OCI-LY7 (cell line): ENCODE results near the gene ACAT2. TPM values are rescaled to one million over a fixed set of nuclear protein-coding genes. Genes with fewer than 3 reads are reported as not detected.
"Not testable (repeated sequence)": the region's sequence is repeated elsewhere in the genome, so short reads cannot be mapped to it uniquely, and the experiment has no call there.

Source experiments
- BruUV-seq: library from RNA; stranded (reverse); fragments of 400-500 nt; replicated peaks from 2 replicates; lab custom pipeline; 2021; lab: Mats Ljungman, UMichigan
- CTCF ChIA-PET: fragments of 300-600 bp; sonication (Branson Sonifier 250); formaldehyde crosslinking; loops from one replicate; lab custom pipeline; 2022; ENCODE audit warnings: antibody characterized with exemption; ENCODE audit not compliant: unreplicated experiment; lab: Charles Lee
- POLR2A ChIA-PET: fragments of 300-600 bp; sonication (Branson Sonifier 250); formaldehyde crosslinking; loops from one replicate; lab custom pipeline; 2022; ENCODE audit warnings: antibody characterized with exemption; lab: Charles Lee
- DNase-seq: peaks from one replicate; pipeline ENCODE4 v3.0.0-alpha.2; 2015; ENCODE audit warnings: low spot score
- H2AFZ ChIP-seq: fragments of 200-600 bp; sonication (generic), shearing (Covaris generic); 2 replicates; pipeline ENCODE4 v1.6.1; 2014; ENCODE audit warnings: mild to moderate bottlenecking, antibody characterized with exemption, low read length, moderate library complexity
- H3K27ac ChIP-seq: fragments of 200-600 bp; sonication (generic); 2 replicates; pipeline ENCODE4 v1.5.1; 2014; ENCODE audit warnings: mixed run types, low read depth, mild to moderate bottlenecking, moderate library complexity, low read length, inconsistent platforms; ENCODE audit not compliant: poor library complexity, severe bottlenecking
- H3K36me3 ChIP-seq: fragments of 200-600 bp; sonication (generic); 2 replicates; pipeline ENCODE4 v1.6.1; 2014; ENCODE audit warnings: mild to moderate bottlenecking, antibody characterized with exemption, low read length, moderate library complexity, mixed read lengths; ENCODE audit not compliant: insufficient read depth
- H3K4me1 ChIP-seq: fragments of 200-600 bp; sonication (generic); 2 replicates; pipeline ENCODE4 v1.5.1; 2014; ENCODE audit warnings: mild to moderate bottlenecking, low read length; ENCODE audit not compliant: insufficient read depth, poor library complexity, severe bottlenecking
- H3K4me2 ChIP-seq: fragments of 200-600 bp; sonication (generic); 2 replicates; pipeline ENCODE4 v1.6.1; 2014; ENCODE audit warnings: mild to moderate bottlenecking, low read length
- H3K4me3 ChIP-seq: fragments of 200-600 bp; sonication (generic); 2 replicates; pipeline ENCODE4 v1.5.1; 2014; ENCODE audit warnings: mild to moderate bottlenecking, low read depth, low read length; ENCODE audit not compliant: poor library complexity, severe bottlenecking
- H3K79me2 ChIP-seq: fragments of 200-600 bp; sonication (generic); 2 replicates; pipeline ENCODE4 v1.6.1; 2016; ENCODE audit warnings: low read depth, mild to moderate bottlenecking, low read length, moderate library complexity, mixed read lengths; ENCODE audit not compliant: insufficient read depth
- H3K9me2 ChIP-seq: fragments of 200-600 bp; sonication (generic); 2 replicates; pipeline ENCODE4 v1.6.1; 2016; ENCODE audit warnings: mild to moderate bottlenecking, low read length, mixed read lengths; ENCODE audit not compliant: insufficient read depth
- H3K9me3 ChIP-seq: fragments of 200-600 bp; sonication (generic); 2 replicates; pipeline ENCODE4 v1.6.1; 2014; ENCODE audit warnings: mild to moderate bottlenecking, mixed run types, low read length, mixed read lengths
- H4K20me1 ChIP-seq: fragments of 200-600 bp; sonication (generic); 2 replicates; pipeline ENCODE4 v1.6.1; 2014; ENCODE audit warnings: mild to moderate bottlenecking, antibody characterized with exemption, low read length, moderate library complexity, mixed read lengths; ENCODE audit not compliant: insufficient read depth
- CTCF ChIP-seq: fragments of 200-600 bp; sonication (generic); conservative IDR thresholded peaks from 2 replicates; pipeline ENCODE4 v1.5.1; 2014; ENCODE audit warnings: mild to moderate bottlenecking, antibody characterized with exemption, low read length, moderate library complexity, mixed read lengths
- EZH2phosphoT487 ChIP-seq: fragments of 200-600 bp; sonication (generic); IDR thresholded peaks from 2 replicates; pipeline ENCODE4 v1.6.1; 2018; ENCODE audit warnings: low read depth, borderline replicate concordance, mild to moderate bottlenecking, mixed run types, antibody characterized with exemption, low read length, moderate library complexity, mixed read lengths
- intact Hi-C: fragments of 100-400 bp; cut with micrococcal nuclease; formaldehyde crosslinking; loops from one replicate; pipeline ENCODE4 v1.10.0; 2022; ENCODE audit not compliant: unreplicated experiment
- total RNA-seq, 2 experiments: library from RNA; depleted of rRNA in 1 of 2; stranded (reverse); fragments of >200 nt in 1 of 2; shearing (Covaris generic) in 1 of 2; gene quantifications; 2 replicates each; pipeline ENCODE4 v1.2.3, GENCODE V29; 2014 to 2022

The ACAT2 gene
- total RNA-seq, 2 experiments from 2014 or later = 42.4 to 110 TPM

- intact Hi-C loops = no loop called here
- H3K36me3 ChIP-seq = peaks cover 100% of the 10 kb centered on the region
- no peaks in the 10 kb centered on the region for H3K9me3 ChIP-seq
- H3K27ac ChIP-seq = no peak overlapping the region
- H2AFZ ChIP-seq = no peak overlapping the region
- H3K4me1 ChIP-seq = no peaks in the 10 kb centered on the region
- BruUV-seq = no TSS peak
- TF ChIP-seq CTCF (no peak), EZH2phosphoT487 (no peak)
- no peaks in the 10 kb centered on the region for H3K9me2 ChIP-seq
- H4K20me1 ChIP-seq = peaks cover 9% of the 10 kb centered on the region; the same call in 1 of the 2 replicates
- peaks cover 65% of the 10 kb centered on the region; the same call in 1 of the 2 replicates for H3K79me2 ChIP-seq
- no peak for DNase-seq
- H3K4me2 ChIP-seq = no peak overlapping the region
- POLR2A ChIA-PET = interaction anchor here (0.6 to 1.6 kb wide), 3 partner anchors 11 to 724 kb away, joined by 3 to 6 read pairs (median 4); no protein-coding TSS in a partner anchor
- no peak overlapping the region for H3K4me3 ChIP-seq
- CTCF ChIA-PET = no interaction called here
Measured at GRCh38 chr6:159745081-159745480, 16.8 kb upstream of the ACAT2 start.

- POLR2A ChIA-PET = interaction anchor here (0.7 to 1.6 kb wide), 4 partner anchors 9 to 711 kb away, joined by 3 to 10 read pairs (median 4); no protein-coding TSS in a partner anchor
- CTCF ChIA-PET = no interaction called here
- no peak overlapping the region for H3K4me3 ChIP-seq
- peaks cover 57% of the 10 kb centered on the region; the same call in 1 of the 2 replicates for H3K79me2 ChIP-seq
- TF ChIP-seq CTCF (no peak), EZH2phosphoT487 (no peak)
- no peak overlapping the region for H3K27ac ChIP-seq
- H3K36me3 ChIP-seq = peaks cover 100% of the 10 kb centered on the region
- no TSS peak for BruUV-seq
- intact Hi-C loops = no loop called here
- DNase-seq = no peak
- H2AFZ ChIP-seq = no peak overlapping the region
- H3K4me2 ChIP-seq = no peak overlapping the region
- H3K4me1 ChIP-seq = no peaks in the 10 kb centered on the region
- no peaks in the 10 kb centered on the region for H3K9me2 ChIP-seq
- H4K20me1 ChIP-seq = peaks cover 12% of the 10 kb centered on the region; the same call in 1 of the 2 replicates
- H3K9me3 ChIP-seq = no peaks in the 10 kb centered on the region
Measured at GRCh38 chr6:159746759-159747158, 15.1 kb upstream of the ACAT2 start.

- BruUV-seq, H3K9me3 ChIP-seq, H3K9me2 ChIP-seq, CTCF ChIA-PET, H2AFZ ChIP-seq, H3K27ac ChIP-seq, intact Hi-C loops, H3K4me2 ChIP-seq, H3K4me1 ChIP-seq, H3K4me3 ChIP-seq, DNase-seq: not testable (repeated sequence)
- H4K20me1 ChIP-seq = peaks cover 12% of the 10 kb centered on the region; the same call in 1 of the 2 replicates
- peaks cover 100% of the 10 kb centered on the region for H3K36me3 ChIP-seq
- H3K79me2 ChIP-seq = peaks cover 45% of the 10 kb centered on the region; the same call in 1 of the 2 replicates
- POLR2A ChIA-PET = interaction anchor here (0.6 to 1.6 kb wide), 2 partner anchors 10 to 43 kb away, joined by 3 to 10 read pairs; no protein-coding TSS in a partner anchor
Measured at GRCh38 chr6:159748127-159748526, 13.7 kb upstream of the ACAT2 start.
